ENCODE measurements around the gene COX14.
"Not testable (repeated sequence)": the region's sequence is repeated elsewhere in the genome, so short reads cannot be mapped to it uniquely, and the experiment has no call there.

Gene COX14

GRCh38 chr12:50154947-50155346 lies 42.9 kb downstream of the COX14 start:
- not testable (repeated sequence) for DNase-seq (ENCODE audit: low read depth in 2 of 2)

- DNase-seq (ENCODE audit: low read depth in 2 of 2), result no peak
Observed at GRCh38 chr12:50156641-50157040, 44.6 kb downstream of the COX14 start.

- DNase-seq (ENCODE audit: low read depth in 2 of 2), result no peak
Observed at GRCh38 chr12:50157259-50157658, 45.2 kb downstream of the COX14 start.

DNA sequence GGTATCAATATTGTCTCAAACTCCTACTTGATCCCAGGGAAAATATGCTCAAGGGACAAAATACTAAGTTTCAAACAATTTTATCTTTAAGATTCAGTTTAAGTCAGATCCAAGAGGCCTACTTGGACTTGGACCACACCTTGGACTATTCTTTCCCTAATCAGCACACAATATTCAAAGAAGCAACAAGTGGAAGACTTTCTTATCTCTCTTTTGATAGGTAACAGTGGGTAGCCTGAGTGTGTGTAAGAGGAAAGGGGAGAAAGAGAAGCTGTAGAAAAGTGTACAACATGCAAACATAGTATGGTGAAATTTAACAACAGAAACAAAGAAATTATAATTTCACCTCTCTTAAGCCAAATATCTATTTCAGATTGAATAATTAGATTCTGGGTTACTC lies 48.6 kb downstream of the COX14 start:
- DNase-seq (ENCODE audit: low read depth in 2 of 2), result no peak

DNA sequence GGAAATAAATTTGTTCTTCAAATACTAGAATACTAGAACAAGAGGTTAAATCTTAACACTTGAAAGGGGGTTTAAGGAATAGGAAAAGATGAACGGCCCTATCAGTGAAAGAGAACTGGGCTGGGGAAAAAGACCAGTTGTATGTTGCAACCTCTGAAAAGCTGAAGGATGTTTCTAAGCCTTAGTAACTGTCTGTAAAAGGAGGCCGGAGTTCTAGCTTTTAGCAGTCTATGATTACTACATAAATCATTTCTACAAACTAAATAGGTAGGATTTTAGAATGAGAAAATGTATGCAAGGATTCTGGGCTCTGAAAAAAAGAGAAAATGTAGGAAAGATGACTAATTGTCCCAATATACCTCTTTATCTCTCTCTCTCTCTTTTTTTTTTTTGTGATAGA lies 50.2 kb downstream of the COX14 start:
- no peak for DNase-seq (ENCODE audit: low read depth in 2 of 2)

DNA sequence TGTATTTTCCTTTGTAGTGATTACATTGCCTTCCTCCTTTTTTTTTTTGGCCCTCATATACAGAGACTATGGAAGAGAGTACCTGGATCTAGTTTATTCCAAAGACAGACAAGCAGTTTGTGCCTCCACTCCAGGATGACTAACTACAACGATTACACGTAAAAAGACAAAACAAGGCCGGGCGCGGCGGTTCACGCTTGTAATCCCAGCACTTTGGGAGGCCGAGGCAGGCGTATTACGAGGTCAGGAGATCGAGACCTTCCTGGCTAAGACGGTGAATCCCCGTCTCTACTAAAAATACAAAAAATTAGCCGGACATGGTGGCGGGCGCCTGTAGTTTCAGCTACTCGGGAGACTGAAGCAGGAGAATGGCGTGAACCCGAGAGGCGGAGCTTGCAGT lies 52.9 kb downstream of the COX14 start:
- no peak for DNase-seq (ENCODE audit: low read depth in 2 of 2)

DNA sequence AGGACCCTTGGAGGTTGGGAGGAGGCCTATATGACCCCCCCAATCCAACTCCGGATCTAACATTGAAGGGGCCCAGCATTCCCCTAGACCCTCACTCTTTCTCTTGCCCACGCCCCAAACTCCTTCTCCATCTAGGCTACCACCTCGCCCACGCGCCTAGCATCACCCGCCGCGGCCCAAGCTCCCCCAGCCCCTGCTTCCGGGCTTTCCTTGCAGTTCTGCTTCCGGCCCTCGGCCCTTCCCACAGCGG lies 54.7 kb downstream of the COX14 start:
- peak in 1 of 2 donors; percentile 21 for DNase-seq (ENCODE audit: low read depth in 2 of 2)

GRCh38 chr12:50167049-50167828 lies 55.2 kb downstream of the COX14 start, which contains the start of gene CERS5:
Gene CERS5 (minus strand): TSS chr12:50167369. CDS start chr12:50167297, 72 bp downstream.
- DNase-seq (ENCODE audit: low read depth in 2 of 2), result peak; percentile 90 to 92

Data from stimulated activated CD8-positive, alpha-beta memory T cell treated with anti-CD3 and anti-CD28 coated beads, Interleukin-15, amount 100 ng/mL, for 4 hours (primary cell).